SH-SY5Y (cell line): ENCODE results near the gene RGS3.
A peak's percentile ranks its signal among the peaks of the same experiment; 100 is the strongest.

Source experiments
- GATA2 ChIP-seq: IDR thresholded peaks from 2 replicates; pipeline ENCODE4 v1.6.1; 2011; ENCODE audit warnings: mild to moderate bottlenecking, low read depth, low read length
- GATA3 ChIP-seq: IDR thresholded peaks from 2 replicates; pipeline ENCODE4 v1.6.1; 2011; ENCODE audit warnings: low read depth, mild to moderate bottlenecking, low read length, moderate library complexity

RGS3 gene

DNA sequence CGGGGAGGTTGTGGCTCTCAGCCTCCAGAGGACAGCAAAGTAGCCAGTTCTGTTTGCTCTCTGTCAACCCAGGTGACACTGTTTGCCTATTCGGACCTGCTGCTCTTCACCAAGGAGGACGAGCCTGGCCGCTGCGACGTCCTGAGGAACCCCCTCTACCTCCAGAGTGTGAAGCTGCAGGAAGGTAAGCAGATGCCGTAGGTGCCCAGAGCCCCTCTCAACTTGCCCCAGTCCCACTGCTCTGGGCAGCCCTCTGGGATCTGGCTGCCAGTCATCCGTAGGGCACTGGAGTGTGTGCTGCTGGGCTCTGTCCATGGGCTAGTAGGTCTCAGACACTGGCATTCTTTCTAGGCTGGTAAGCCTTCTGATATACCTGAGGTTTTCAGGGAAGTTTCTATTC lies 59.3 kb downstream of the RGS3 start:
- TF ChIP-seq GATA2 (no peak), GATA3 (no peak)

DNA sequence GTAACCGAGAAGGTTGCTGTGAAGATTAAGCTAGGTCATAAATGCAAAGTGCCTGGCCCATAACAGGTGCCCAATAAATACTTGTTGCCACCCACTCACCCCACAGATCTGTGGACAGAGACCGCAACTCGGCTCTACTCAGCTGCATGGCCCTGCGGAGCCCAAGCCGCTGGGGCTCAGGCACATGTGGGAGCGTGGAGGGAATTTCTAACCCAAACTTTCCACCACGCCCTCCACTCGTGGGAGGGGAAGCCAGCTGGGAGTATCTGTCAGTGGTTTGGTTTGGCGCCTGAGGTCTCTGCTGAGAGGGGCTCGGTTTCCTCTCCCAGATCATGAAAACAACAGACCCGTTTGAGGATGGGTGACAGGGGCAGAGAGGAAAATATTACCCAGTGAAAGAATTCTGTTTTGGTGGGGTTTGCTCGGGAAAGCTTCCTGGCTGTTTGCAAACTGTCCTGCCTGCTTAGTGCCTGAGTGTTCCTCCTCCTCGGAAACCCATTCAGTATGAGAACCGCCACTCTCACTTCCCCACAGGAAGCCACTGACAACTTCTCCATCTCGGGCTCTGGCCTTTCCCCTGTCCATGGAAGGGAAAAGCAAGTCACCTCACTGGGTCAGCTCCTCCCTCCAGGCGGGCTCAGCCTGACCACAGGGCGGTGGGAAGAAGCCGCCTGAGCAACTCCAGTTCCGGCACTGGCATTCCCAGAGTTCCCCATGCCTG lies 60.1 kb downstream of the RGS3 start:
- TF ChIP-seq GATA3 (no peak), GATA2 (no peak)

DNA sequence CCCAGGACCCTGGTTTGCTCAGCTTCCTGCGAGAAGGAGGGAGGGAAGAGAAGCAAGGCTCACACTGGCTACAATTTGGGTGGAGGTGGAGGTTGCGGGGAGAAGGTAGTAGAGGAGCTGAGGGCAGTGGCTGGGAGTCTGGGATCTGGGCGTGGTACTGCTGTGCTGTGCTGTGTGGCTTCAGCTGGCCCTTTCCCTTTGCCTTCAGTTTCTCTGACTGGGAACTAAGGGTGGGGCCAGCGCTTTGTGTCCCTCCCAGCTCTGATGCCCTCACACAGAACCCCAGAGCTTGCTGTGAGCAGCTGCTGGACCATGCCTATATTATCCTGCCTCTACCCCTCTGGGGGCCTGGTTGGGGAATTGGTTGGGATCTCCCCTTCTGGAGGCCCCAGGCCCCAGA lies 60.9 kb downstream of the RGS3 start:
- TF ChIP-seq GATA2, result no peak
- TF ChIP-seq GATA3, result no peak

DNA sequence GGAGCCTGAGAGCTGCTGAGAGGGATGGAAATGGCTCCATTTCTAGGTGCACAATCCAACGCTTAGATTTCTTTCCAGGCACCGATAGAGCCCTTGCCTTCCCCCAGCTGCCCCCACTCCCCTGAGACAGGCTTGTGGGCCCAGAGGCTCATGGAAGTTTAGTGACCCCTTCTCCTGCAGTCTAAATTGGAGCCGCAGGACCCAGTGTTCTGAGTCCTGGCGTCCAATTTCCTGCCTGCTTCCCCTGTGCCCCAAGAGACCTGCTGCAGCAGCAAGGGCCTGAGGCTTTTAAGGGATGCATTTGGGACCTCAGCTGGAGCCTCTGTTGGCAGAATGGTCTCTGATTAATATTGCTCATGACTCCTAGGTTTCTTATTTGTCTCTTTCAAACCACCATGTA lies 61.7 kb downstream of the RGS3 start:
- no peak for TF ChIP-seq GATA2
- TF ChIP-seq GATA3, result no peak

DNA sequence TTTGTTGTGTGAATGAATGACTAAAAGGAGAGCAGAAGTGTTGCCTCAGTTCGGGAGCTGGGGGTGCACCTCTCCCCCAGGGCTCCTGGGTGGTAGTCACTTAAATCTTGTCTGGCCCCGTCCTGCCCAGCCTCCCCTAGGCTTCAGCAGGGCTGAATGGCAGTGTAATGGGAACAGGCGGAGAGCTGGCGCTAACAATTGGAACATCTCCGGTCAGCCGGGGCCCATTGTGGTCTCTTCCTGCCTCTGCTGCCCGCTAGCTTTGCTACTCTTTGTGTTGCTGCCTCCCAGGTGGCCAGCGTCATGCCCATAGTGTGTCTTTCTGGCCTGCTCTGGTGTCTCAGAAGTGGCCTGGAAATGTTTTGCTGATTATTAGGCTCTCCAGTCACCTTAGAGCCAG lies 62.3 kb downstream of the RGS3 start:
- no peak for TF ChIP-seq GATA3
- no peak for TF ChIP-seq GATA2

DNA sequence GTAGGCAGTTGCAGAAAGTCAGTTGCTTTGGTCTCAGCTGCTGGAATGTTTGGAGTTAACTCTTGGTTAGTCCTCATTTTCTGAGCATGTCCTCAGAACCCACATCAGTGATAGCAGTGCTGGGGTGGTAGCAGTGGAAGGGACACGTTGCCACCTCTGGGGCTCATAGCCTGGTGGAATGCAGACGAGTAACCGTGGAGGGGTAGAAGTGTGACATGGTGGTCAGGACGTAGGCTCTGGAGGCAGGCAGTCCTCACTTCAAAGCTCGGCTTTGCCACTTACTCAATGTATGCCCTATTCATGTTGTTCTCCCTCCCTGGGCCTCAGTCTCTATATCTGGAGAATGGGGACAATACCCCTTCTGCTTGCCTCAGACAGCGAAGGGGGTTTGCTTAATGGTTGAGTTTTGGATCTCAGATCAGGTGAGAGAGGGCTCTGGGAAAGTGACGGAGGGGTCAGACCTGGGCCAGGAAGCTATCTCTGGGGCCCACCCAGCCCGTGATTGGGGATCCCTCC lies 62.8 kb downstream of the RGS3 start:
- TF ChIP-seq GATA3 (no peak), GATA2 (no peak)

DNA sequence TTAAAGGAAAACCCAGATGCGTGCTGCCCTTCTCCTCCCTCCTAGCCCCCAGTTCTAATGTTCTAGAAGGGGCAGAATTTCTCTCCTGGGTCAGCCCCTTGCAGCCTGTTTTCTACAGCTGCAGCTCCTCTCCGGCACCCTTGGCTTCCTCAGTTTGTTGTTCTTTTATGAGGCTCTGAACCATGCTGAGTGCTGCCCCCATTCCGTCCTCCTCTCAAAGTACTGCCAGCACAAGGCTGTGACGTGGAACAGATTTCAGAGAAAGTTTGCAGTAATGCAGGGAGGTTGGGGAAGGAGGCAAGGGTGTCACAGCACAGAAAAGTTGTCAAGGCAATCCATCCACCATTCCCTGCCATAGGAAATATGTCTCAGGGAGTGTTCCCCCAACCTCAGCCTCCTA lies 63.3 kb downstream of the RGS3 start:
- TF ChIP-seq GATA3, result no peak
- no peak for TF ChIP-seq GATA2

DNA sequence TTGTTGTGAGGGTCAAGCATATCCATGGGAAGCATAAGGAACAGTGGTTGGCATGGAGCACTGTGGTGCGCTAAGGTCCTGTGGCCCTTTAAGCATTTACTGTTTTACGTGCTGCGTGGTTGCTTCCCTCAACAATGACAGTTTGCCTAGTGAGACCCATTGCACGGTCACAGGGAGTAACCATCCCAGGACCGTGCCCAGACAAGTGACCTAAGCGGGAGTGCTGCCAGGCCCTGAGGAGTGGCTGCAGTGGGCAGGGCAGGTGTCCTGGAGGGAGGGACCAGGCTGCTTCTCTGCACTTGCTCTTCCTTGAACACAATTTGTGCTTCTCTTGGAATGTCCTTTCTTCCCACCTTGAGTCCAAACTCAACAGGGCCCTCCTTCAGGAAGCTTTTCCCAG lies 64.6 kb downstream of the RGS3 start:
- TF ChIP-seq GATA3 (no peak), GATA2 (no peak)

DNA sequence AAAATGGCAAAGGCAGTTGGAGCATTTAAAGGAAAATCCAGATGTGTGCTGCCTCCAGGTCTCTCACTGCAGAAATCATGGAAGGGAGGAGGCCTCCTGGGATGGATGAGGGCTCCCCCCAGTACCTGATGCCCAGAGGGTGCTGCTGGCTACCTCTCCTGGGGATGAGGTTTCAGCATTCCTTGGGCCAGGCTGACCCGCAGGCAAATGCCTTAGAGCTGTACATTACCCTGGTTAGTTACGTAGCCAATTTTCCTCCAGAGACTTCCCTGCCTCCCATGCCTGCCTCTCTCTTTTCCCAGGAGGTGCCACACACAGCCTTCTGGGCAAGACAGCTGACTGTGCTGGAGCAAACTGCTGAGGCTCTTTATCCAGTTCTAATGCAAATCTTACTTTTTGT lies 65.3 kb downstream of the RGS3 start:
- no peak for TF ChIP-seq GATA2
- no peak for TF ChIP-seq GATA3

DNA sequence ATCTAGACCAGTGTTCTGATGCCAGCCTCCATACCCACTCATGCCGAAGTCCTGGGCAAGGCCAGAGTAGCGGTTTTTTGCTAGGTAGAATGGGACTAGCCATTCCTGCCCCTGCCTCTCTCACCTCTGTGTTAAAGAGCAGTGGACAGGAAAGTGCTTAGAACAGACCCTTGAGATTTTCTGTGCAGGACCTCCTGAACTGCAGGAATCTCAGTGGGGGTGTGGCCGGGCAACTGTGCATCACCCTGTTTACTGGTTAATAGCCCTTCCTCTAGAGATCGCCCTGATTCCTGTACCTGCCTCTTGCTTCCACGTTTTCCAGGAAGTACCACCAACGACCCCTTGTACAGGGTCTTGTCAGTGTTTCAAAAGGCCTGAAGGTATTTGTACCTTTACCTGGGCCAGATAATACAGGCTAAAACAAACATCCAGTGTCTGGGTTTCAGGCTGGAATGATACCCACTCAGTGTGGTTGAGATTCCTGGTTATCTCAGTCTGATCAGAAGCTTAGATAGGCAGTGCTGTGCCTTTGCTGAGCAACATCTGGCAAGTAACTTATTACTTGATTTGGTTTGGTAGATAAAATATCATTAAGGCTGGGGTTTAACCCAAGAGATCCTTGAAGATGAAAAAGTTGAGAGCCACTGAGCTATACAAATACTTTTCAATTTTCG lies 65.9 kb downstream of the RGS3 start:
- no peak for TF ChIP-seq GATA3
- TF ChIP-seq GATA2, result peak; percentile 81

DNA sequence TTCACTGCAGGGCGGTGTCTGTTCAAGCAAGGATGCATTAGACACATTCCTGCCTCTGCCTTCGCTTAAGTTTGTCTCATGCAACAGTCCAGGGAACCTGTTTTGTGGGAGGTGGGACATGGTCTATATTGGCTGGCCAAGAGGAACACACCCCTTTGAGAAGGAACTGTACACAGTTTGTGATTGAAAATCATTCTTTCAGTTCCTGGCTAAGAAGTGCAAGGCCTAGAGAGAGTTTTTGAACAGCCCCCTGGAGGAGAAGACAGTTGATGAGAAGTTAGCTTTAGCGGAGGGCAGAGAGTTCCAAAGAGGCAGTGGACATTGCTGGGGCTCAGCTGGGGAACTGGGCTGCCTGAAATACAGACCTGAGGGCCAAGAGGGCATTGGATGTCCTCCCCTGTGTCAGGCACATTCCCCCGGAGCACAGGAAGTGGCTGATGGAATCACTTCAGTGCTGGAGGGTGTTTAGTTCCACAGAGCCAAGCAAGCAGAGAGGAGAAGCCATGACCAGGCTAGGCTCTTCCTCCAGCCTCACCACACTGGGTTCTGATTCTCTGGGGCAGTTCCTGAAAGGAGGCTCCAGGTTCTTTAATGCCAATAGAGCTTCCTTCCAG lies 66.6 kb downstream of the RGS3 start:
- TF ChIP-seq GATA2 (no peak), GATA3 (no peak)

DNA sequence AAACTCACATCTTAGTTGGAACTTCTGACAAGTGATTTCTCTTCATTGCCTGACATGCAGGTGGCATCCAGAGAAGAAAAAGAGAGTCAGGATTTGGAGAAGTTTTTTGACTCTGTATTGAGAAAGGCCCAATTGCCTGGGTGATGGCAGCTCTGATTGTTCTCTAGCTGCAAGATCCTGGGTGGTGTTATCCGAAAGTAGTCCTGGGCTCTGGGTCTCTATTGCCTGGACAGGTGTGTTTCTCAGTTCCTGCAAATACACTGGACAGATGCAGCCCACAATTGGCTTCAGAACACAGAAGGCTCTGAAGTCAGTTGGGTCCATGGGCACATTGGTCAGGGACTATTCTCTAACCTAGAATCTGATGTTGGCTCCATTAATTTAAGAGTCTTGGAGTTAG lies 67.4 kb downstream of the RGS3 start:
- no peak for TF ChIP-seq GATA2
- no peak for TF ChIP-seq GATA3

DNA sequence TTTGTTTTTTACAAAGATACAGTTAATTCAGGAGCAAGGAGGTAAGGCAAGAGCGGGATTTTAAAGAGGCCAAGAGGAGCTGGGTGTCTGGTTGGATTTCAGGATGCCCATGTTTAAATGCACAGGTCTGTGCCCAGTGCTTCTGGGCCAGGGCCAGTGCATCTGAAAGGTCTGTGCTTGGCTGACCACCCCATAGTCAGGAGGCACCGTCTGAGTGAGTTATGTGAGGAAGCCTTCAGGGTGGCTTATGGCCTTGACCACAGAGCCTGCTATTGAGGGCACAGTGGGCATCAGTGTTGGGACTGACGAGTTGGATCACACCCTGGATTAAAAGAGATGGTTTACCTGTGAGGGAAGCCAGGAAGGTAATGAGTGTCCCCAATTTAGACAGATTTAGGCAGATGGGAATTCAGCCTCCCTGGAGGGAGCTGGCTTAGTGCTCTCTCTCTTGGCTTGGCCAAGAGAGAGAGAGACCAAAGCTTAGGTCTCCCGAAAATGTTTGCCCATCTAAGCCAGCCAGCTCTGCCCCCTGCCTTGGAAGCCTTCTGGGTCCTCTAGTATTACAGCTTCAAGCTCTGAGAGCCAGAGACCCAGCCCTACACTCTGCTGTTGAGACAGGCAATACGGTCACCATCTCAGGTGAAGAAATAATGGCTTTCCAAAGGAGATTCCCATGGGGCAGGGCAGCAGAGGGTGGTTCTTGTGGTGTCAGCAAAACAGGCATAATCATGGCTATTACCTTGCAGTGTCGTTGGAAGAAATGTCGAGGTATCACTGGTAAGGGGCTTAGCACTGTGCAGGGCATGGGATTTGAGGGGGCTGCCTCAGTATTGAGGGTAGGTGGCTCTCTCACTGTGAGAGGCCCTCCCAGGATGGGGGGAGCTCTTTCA lies 68.6 kb downstream of the RGS3 start:
- TF ChIP-seq GATA3 (no peak), GATA2 (no peak)

DNA sequence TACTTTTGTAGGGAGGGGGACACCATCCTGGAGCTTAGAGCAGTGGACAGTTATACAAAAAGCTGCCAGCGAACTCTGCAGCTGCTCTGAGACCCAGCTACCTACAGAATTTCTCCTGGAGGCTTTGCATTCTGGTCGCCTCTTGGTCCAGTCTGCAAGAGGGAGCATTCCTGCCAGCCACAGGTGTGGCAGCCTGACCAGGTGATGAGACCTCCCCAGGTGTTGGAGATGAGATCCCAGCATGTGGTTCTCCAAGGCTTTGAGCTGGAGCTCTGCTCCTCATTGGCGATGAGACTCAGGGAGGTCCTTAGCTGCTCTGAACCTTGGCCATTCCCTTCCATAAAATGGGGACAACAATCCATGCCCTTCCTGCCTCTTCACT lies 69.3 kb downstream of the RGS3 start:
- TF ChIP-seq GATA2 (no peak), GATA3 (no peak)
